ENCODE measurements around the gene TTC27. TPM values are rescaled to one million over a fixed set of nuclear protein-coding genes. Genes with fewer than 3 reads are reported as not detected.

The TTC27 gene
- polyA plus RNA-seq, 1 donor from 2014 or later, result 11.1 TPM

DNA sequence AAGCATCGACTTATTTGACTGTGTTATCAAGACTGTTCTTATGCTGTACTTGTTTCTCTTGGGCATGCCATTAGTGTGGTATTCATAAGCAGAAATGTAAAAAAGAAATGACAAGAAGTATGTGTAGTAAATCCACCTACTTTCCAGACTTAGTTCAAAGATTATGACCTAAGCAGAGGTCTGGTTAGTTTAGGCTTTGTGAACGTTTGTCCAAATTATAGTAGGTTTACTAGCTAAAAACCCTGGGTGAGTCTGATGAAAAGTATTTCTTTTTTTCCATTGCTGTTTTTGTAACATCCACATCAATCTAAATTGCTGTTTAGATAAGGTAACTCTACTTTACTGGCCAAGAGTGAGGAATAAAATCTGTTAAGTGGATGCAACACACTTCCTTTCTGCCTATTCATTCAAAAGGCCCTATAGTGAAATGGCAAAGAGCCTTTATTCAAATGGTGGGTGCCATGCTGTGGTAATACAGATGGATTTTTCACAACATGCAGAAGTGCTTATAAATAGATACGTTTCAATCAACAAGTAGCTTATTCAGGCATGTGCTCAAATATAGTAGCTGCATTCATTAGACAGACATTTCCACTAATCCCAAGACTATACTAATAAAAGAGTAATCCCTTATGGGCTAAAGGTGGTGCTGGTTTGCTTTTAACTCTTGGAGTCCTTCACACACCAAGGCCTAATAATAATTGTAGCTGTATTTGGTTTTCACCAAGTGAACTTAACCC, 196.4 kb downstream of the TTC27 start:
- H3K9ac ChIP-seq (ENCODE audit: low read length), result no peak overlapping the region

DNA sequence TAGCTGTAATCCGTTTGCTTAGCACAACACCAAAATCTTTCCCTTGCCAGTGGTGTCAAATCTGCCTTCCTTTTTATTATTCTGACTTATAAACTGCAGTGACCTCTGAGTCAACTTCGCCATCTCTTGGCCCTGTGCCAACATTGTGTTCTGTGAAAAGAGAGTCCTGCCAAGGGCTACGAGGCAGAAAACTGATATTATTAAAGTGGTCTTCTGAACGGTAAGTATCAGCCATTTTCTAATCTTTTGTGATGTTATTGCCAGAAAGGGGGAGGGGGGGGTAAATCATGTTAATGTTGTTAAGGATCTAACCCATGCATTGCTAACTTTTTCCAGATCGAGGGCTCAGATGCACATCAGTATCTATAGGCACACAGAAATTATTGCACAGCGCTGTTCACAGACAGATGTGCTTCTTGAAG, 197.5 kb downstream of the TTC27 start:
- Histone ChIP-seq H3K9me2 (ENCODE audit: insufficient read depth, low read length) (no peaks in the 10 kb centered on the region), H4K20me1 (ENCODE audit: insufficient read depth) (no peaks in the 10 kb centered on the region), H3K27ac (ENCODE audit: low read length) (no peak overlapping the region), H2AFZ (ENCODE audit: low read depth, low read length) (no peak overlapping the region), H3K9me3 (ENCODE audit: low read length) (no peaks in the 10 kb centered on the region), H3K9ac (ENCODE audit: low read length) (no peak overlapping the region), H3K27me3 (ENCODE audit: insufficient read depth, low read depth, low read length) (no peaks in the 10 kb centered on the region), H3K4me3 (ENCODE audit: low read length) (no peak overlapping the region), H3K36me3 (ENCODE audit: insufficient read depth, low read length) (no peaks in the 10 kb centered on the region), H3F3A (ENCODE audit: insufficient read depth, low read length, poor library complexity, severe bottlenecking) (no peaks in the 10 kb centered on the region), H3K4me2 (ENCODE audit: low read length) (no peak overlapping the region), H3K79me2 (replicated peaks; ENCODE audit: insufficient read depth, low read length) (no peaks in the 10 kb centered on the region)
- no peak for TF ChIP-seq SMC3 (conservative IDR thresholded peaks at IDR 0.05; ENCODE audit: poor library complexity)
- no peak for TF ChIP-seq EZH2 (IDR thresholded peaks at IDR 0.05; ENCODE audit: borderline replicate concordance, insufficient read depth, low read length, poor library complexity, severe bottlenecking)
- no peak for TF ChIP-seq POLR2AphosphoS5 (IDR thresholded peaks at IDR 0.05)
- TF ChIP-seq EP300 (conservative IDR thresholded peaks at IDR 0.05; ENCODE audit: poor library complexity, severe bottlenecking), result no peak
- TF ChIP-seq, protein P1, sequence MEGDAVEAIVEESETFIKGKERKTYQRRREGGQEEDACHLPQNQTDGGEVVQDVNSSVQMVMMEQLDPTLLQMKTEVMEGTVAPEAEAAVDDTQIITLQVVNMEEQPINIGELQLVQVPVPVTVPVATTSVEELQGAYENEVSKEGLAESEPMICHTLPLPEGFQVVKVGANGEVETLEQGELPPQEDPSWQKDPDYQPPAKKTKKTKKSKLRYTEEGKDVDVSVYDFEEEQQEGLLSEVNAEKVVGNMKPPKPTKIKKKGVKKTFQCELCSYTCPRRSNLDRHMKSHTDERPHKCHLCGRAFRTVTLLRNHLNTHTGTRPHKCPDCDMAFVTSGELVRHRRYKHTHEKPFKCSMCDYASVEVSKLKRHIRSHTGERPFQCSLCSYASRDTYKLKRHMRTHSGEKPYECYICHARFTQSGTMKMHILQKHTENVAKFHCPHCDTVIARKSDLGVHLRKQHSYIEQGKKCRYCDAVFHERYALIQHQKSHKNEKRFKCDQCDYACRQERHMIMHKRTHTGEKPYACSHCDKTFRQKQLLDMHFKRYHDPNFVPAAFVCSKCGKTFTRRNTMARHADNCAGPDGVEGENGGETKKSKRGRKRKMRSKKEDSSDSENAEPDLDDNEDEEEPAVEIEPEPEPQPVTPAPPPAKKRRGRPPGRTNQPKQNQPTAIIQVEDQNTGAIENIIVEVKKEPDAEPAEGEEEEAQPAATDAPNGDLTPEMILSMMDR (IDR thresholded peaks at IDR 0.05; ENCODE audit: poor library complexity, severe bottlenecking), result no peak
- TF ChIP-seq RAD21 (conservative IDR thresholded peaks at IDR 0.05), result no peak
- TF ChIP-seq TAF1 (IDR thresholded peaks at IDR 0.05; ENCODE audit: low read depth), result no peak
- TF ChIP-seq MXI1 (conservative IDR thresholded peaks at IDR 0.05; ENCODE audit: poor library complexity, severe bottlenecking), result no peak
- TF ChIP-seq, protein P2, sequence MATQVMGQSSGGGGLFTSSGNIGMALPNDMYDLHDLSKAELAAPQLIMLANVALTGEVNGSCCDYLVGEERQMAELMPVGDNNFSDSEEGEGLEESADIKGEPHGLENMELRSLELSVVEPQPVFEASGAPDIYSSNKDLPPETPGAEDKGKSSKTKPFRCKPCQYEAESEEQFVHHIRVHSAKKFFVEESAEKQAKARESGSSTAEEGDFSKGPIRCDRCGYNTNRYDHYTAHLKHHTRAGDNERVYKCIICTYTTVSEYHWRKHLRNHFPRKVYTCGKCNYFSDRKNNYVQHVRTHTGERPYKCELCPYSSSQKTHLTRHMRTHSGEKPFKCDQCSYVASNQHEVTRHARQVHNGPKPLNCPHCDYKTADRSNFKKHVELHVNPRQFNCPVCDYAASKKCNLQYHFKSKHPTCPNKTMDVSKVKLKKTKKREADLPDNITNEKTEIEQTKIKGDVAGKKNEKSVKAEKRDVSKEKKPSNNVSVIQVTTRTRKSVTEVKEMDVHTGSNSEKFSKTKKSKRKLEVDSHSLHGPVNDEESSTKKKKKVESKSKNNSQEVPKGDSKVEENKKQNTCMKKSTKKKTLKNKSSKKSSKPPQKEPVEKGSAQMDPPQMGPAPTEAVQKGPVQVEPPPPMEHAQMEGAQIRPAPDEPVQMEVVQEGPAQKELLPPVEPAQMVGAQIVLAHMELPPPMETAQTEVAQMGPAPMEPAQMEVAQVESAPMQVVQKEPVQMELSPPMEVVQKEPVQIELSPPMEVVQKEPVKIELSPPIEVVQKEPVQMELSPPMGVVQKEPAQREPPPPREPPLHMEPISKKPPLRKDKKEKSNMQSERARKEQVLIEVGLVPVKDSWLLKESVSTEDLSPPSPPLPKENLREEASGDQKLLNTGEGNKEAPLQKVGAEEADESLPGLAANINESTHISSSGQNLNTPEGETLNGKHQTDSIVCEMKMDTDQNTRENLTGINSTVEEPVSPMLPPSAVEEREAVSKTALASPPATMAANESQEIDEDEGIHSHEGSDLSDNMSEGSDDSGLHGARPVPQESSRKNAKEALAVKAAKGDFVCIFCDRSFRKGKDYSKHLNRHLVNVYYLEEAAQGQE (IDR thresholded peaks at IDR 0.05; ENCODE audit: borderline replicate concordance), result no peak

More for the DNA sequence above, 196.4 kb downstream of the TTC27 start:
- Histone ChIP-seq H3K79me2 (replicated peaks; ENCODE audit: insufficient read depth, low read length) (no peaks in the 10 kb centered on the region), H2AFZ (ENCODE audit: low read depth, low read length) (no peak overlapping the region), H4K20me1 (ENCODE audit: insufficient read depth) (no peaks in the 10 kb centered on the region), H3K27me3 (ENCODE audit: insufficient read depth, low read depth, low read length) (no peaks in the 10 kb centered on the region), H3K36me3 (ENCODE audit: insufficient read depth, low read length) (no peaks in the 10 kb centered on the region), H3F3A (ENCODE audit: insufficient read depth, low read length, poor library complexity, severe bottlenecking) (no peaks in the 10 kb centered on the region), H3K9me2 (ENCODE audit: insufficient read depth, low read length) (no peaks in the 10 kb centered on the region), H3K27ac (ENCODE audit: low read length) (no peak overlapping the region), H3K4me3 (ENCODE audit: low read length) (no peak overlapping the region), H3K9me3 (ENCODE audit: low read length) (no peaks in the 10 kb centered on the region), H3K4me2 (ENCODE audit: low read length) (no peak overlapping the region)
- TF ChIP-seq EP300 (conservative IDR thresholded peaks at IDR 0.05; ENCODE audit: poor library complexity, severe bottlenecking) (no peak), SMC3 (conservative IDR thresholded peaks at IDR 0.05; ENCODE audit: poor library complexity) (no peak), EZH2 (IDR thresholded peaks at IDR 0.05; ENCODE audit: borderline replicate concordance, insufficient read depth, low read length, poor library complexity, severe bottlenecking) (no peak), POLR2AphosphoS5 (IDR thresholded peaks at IDR 0.05) (no peak), TAF1 (IDR thresholded peaks at IDR 0.05; ENCODE audit: low read depth) (no peak), RAD21 (conservative IDR thresholded peaks at IDR 0.05) (no peak), MXI1 (conservative IDR thresholded peaks at IDR 0.05; ENCODE audit: poor library complexity, severe bottlenecking) (no peak)
- TF ChIP-seq, protein P1 (IDR thresholded peaks at IDR 0.05; ENCODE audit: poor library complexity, severe bottlenecking), result no peak

Measured in neural cell (in vitro differentiated cells).